Liver (tissue), 9 donors: ENCODE measurements around the gene ISM2. TPM values are rescaled to one million over a fixed set of nuclear protein-coding genes. Genes with fewer than 3 reads are reported as not detected.
A peak's percentile ranks its signal among the peaks of the same experiment; 100 is the strongest.
"Not testable (repeated sequence)": the region's sequence is repeated elsewhere in the genome, so short reads cannot be mapped to it uniquely, and the experiment has no call there.

Experiments
- DNase-seq: peaks from one replicate; pipeline ENCODE4 v3.0.0-alpha.2; 2017; ENCODE audit warnings: low spot score
- H3K27ac ChIP-seq, 2 donors: one replicate each; pipeline ENCODE4 v1.7.0; 2013; ENCODE audit warnings: inconsistent platforms in 2 of 2, low read length in 2 of 2, control low read depth in 1 of 2, low read depth in 1 of 2, mild to moderate bottlenecking in 1 of 2
- H3K27me3 ChIP-seq, 4 donors: one replicate each; pipeline versions ENCODE4 v1.6.1 to v1.7.0; 2013; ENCODE audit warnings: low read length in 3 of 4, inconsistent platforms in 1 of 4, mild to moderate bottlenecking in 1 of 4, moderate library complexity in 1 of 4; ENCODE audit not compliant: control insufficient read depth in 4 of 4, insufficient read depth in 4 of 4
- H3K36me3 ChIP-seq, 4 donors: one replicate each; pipeline versions ENCODE4 v1.6.1 to v1.7.0; 2013; ENCODE audit warnings: low read length in 3 of 4, mild to moderate bottlenecking in 3 of 4, low read depth in 1 of 4, moderate library complexity in 1 of 4; ENCODE audit not compliant: control insufficient read depth in 4 of 4, insufficient read depth in 3 of 4
- H3K4me1 ChIP-seq, 4 donors: one replicate each; pipeline versions ENCODE4 v1.6.1 to v1.7.0; 2013; ENCODE audit warnings: low read length in 3 of 4, mild to moderate bottlenecking in 3 of 4, moderate library complexity in 1 of 4; ENCODE audit not compliant: control insufficient read depth in 4 of 4, insufficient read depth in 4 of 4
- H3K4me3 ChIP-seq, 3 donors: one replicate each; pipeline versions ENCODE4 v1.6.1 to v1.7.0; 2013; ENCODE audit warnings: low read length in 3 of 3, control low read depth in 1 of 3, low read depth in 1 of 3, mild to moderate bottlenecking in 1 of 3
- H3K9ac ChIP-seq, 2 donors: one replicate each; pipeline ENCODE4 v1.7.0; 2013; ENCODE audit warnings: low read length in 2 of 2, mild to moderate bottlenecking in 2 of 2, moderate library complexity in 2 of 2, control low read depth in 1 of 2, low read depth in 1 of 2
- H3K9me3 ChIP-seq, 4 donors: one replicate each; pipeline versions ENCODE4 v1.6.1 to v1.7.0; 2013; ENCODE audit warnings: low read length in 3 of 4; ENCODE audit not compliant: control insufficient read depth in 4 of 4
- EGR1 ChIP-seq, 2 donors: IDR thresholded peaks; 2 replicates each; pipeline ENCODE4 v1.6.1; 2016 to 2018; ENCODE audit warnings: antibody characterized with exemption in 2 of 2, low read depth in 2 of 2
- FOXA1 ChIP-seq: IDR thresholded peaks from 2 replicates; pipeline ENCODE4 v1.6.1; 2016; ENCODE audit warnings: antibody characterized with exemption
- FOXA2 ChIP-seq: IDR thresholded peaks from 2 replicates; pipeline ENCODE4 v1.6.1; 2016; ENCODE audit warnings: antibody characterized with exemption
- GABPA ChIP-seq, 2 donors: IDR thresholded peaks in 1 of 2; conservative IDR thresholded peaks in 1 of 2; 2 replicates each; pipeline ENCODE4 v1.6.1; 2016; ENCODE audit warnings: antibody characterized with exemption in 2 of 2, mild to moderate bottlenecking in 1 of 2, moderate library complexity in 1 of 2
- HNF4A ChIP-seq, 2 donors: conservative IDR thresholded peaks; 2 replicates each; pipeline ENCODE4 v1.6.1; 2016; ENCODE audit warnings: antibody characterized with exemption in 2 of 2, mild to moderate bottlenecking in 2 of 2
- HNF4G ChIP-seq: IDR thresholded peaks from 2 replicates; pipeline ENCODE4 v1.6.1; 2016; ENCODE audit warnings: antibody characterized with exemption
- JUND ChIP-seq, 2 donors: IDR thresholded peaks; 2 replicates each; pipeline ENCODE4 v1.6.1; 2016; ENCODE audit warnings: antibody characterized with exemption in 2 of 2
- MAX ChIP-seq: IDR thresholded peaks from 2 replicates; pipeline ENCODE4 v1.6.1; 2016; ENCODE audit warnings: antibody characterized with exemption
- NR2F2 ChIP-seq: IDR thresholded peaks from 2 replicates; pipeline ENCODE4 v1.6.1; 2016; ENCODE audit warnings: antibody characterized with exemption
- RAD21 ChIP-seq, 2 donors: IDR thresholded peaks; 2 replicates each; pipeline ENCODE4 v1.6.1; 2016; ENCODE audit warnings: antibody characterized with exemption in 2 of 2, mild to moderate bottlenecking in 2 of 2
- REST ChIP-seq: IDR thresholded peaks from 2 replicates; pipeline ENCODE4 v1.6.1; 2016; ENCODE audit warnings: antibody characterized with exemption, mild to moderate bottlenecking
- RXRA ChIP-seq, 2 donors: IDR thresholded peaks; 2 replicates each; pipeline ENCODE4 v1.6.1; 2017 to 2018; ENCODE audit warnings: antibody characterized with exemption in 2 of 2, mild to moderate bottlenecking in 1 of 2
- SP1 ChIP-seq: IDR thresholded peaks from 2 replicates; pipeline ENCODE4 v1.6.1; 2018; ENCODE audit warnings: antibody characterized with exemption, mild to moderate bottlenecking
- TAF1 ChIP-seq: conservative IDR thresholded peaks from 2 replicates; pipeline ENCODE4 v1.6.1; 2016; ENCODE audit warnings: antibody characterized with exemption, mild to moderate bottlenecking
- YY1 ChIP-seq: IDR thresholded peaks from 2 replicates; pipeline ENCODE4 v1.6.1; 2016; ENCODE audit warnings: antibody characterized with exemption, mild to moderate bottlenecking
- ZBTB33 ChIP-seq: IDR thresholded peaks from 2 replicates; pipeline ENCODE4 v1.6.1; 2016; ENCODE audit warnings: antibody characterized with exemption
- WGBS: extraction: QIAGEN DNeasy Blood & Tissue Kit; methylation state at CpG from one replicate; pipeline ENCODE4 v1.1.7; 2013; 5-methylcytosine and 5-hydroxymethylcytosine counted together
- polyA plus RNA-seq, 2 donors: library from polyadenylated mRNA; stranded (reverse) in 1 of 2; unstranded in 1 of 2; fragments of 200-250 nt in 1 of 2; fragments of >200 nt in 1 of 2; fragmentation: Nextera tagmentation in 1 of 2; extraction: Ambion mirVana in 1 of 2; gene quantifications; one replicate each; pipeline versions ENCODE4 v1.2.1 to v1.2.3, GENCODE V29; 2013 to 2015
- total RNA-seq, 2 donors: library from RNA; depleted of rRNA; stranded (reverse); fragments of >200 nt; gene quantifications; one replicate each; pipeline ENCODE4 v1.2.3, GENCODE V29; 2014
- TF ChIP-seq, protein P1 (sequence below): IDR thresholded peaks from 2 replicates; pipeline ENCODE4 v1.6.1; 2016; ENCODE audit warnings: antibody characterized with exemption
- TF ChIP-seq, protein P2 (sequence below): fragments of 150-350 bp; IDR thresholded peaks from 2 replicates; pipeline ENCODE4 v1.5.1; 2017; ENCODE audit warnings: improper control_type of control experiment, low read depth, low read length; ENCODE audit not compliant: missing input control
- donor health status: healthy.
- donor health status: healthy.
- donor health status: healthy.
- donor health status: healthy.
- donor health status: healthy.

Gene ISM2
- total RNA-seq: not detected
- polyA plus RNA-seq: not detected

DNA sequence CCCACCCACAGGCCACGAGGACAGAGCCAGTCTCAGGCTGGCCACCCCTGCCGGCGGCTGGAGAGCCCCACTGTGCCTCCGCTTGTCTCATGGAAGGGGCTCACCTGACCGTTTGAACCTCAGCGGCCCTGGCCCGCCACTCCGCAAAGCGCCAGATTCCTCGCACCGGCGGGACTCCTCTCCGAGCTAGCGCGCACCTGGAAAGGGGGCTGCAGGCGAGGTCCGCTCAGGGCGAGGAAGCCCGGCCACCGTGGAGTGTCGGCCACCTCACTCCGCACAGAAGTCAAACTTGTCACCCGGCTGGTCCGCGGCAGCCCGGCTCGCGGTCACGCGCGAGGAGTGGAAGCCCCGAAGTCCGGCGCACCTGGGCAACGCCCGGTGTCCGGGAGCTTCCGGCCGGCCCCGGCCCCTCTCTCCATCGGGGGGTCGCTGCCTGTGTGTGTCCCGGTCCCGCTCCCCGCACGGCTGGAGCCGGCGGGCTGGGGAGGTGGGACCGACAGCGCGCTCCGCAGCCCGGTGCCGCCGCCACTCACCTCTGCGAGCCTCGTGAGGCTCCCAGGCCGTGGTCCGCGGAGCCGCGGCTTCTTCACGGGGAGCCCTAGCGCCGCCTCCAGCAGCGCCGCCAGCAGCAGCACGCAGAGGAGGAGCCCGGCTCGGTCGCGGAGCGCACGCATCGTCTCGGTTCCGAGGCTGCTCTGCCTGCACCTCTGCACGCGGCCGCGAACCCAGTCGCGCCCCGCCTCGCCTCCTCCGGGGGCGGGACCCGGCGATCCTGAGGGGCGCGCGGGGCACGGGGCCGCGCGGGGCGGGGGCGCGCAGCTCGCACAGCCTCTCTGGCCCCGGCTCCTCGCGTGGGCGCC is at the start of gene ISM2:
Gene ISM2 (minus strand): TSS at position 697 of the 860 bp plus-strand sequence. CDS start 23 bp downstream, at position 674.
- Histone ChIP-seq H3K27me3 (peaks cover 2 to 17% (median 5%) of the 10 kb centered on the region in 4 donors), H3K9me3 (peaks cover 0 to 4% (median 0%) of the 10 kb centered on the region in 4 donors), H3K4me1 (peaks cover 7 to 15% (median 14%) of the 10 kb centered on the region in 4 donors), H3K4me3 (peak within 1 kb of the TSS in 2 of 3 donors; percentile 31 to 61), H3K27ac (no peak within 1 kb of the TSS), H3K9ac (no peak within 1 kb of the TSS), H3K36me3 (no peaks in the 10 kb centered on the region)
- DNase-seq: no peak
- WGBS: 3% methylated on average over 104 of the region's 104 CpGs
- TF ChIP-seq EGR1 (IDR thresholded peaks at IDR 0.05; ENCODE audit: low read depth in 2 of 2) (no peak), NR2F2 (no peak), GABPA (IDR thresholded peaks at IDR 0.05 in 1 of 2, conservative IDR thresholded peaks at IDR 0.05 in 1 of 2) (no peak), FOXA2 (no peak), YY1 (no peak)
- TF ChIP-seq, protein P1, sequence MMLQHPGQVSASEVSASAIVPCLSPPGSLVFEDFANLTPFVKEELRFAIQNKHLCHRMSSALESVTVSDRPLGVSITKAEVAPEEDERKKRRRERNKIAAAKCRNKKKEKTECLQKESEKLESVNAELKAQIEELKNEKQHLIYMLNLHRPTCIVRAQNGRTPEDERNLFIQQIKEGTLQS: no peak

DNA sequence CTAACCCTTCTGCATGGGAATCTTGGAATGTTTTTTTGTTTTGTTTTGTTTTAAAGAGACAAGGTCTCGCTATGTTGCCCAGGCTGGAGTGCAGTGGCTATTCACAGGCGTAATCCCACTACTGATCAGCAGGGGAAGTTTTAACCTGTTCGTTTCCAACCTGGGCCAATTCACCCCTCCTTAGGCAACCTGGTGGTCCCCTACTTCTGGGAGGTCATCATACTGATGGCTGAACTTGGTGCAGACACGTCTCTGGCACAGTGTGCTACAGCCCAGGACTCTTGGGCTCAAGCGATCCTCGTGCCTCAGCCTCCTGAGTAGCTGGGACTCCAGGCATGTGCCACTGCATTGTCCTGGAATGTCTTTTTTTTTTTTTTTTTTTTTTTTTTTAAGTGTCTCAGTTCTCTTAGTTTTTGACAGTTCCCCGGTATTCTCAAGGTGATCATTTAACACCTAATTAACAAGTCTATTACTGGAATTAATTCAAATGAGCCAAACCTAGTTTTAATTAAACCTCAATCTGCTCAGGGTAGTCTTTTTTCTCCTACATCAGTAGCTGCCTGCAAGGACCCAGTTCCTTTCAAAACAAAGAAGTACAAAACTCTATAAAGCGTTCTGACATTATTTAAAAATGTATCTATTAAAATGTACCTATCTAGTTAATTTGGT is 49.0 kb upstream of the ISM2 start:
- 94% methylated on average over 8 of the region's 8 CpGs for WGBS
- no peak overlapping the region for H3K27ac ChIP-seq
- DNase-seq: no peak
- no peaks in the 10 kb centered on the region for H3K9me3 ChIP-seq
- H3K4me1 ChIP-seq: no peaks in the 10 kb centered on the region
- H3K27me3 ChIP-seq: no peaks in the 10 kb centered on the region
- no peak overlapping the region for H3K4me3 ChIP-seq
- peaks cover 0 to 18% (median 6%) of the 10 kb centered on the region in 4 donors for H3K36me3 ChIP-seq
- no peak overlapping the region for H3K9ac ChIP-seq
- TF ChIP-seq MAX (no peak), YY1 (no peak), RAD21 (IDR thresholded peaks at IDR 0.05) (no peak), JUND (IDR thresholded peaks at IDR 0.05) (no peak), FOXA2 (no peak), TAF1 (no peak), NR2F2 (no peak), HNF4G (no peak), SP1 (no peak), EGR1 (IDR thresholded peaks at IDR 0.05; ENCODE audit: low read depth in 2 of 2) (no peak), ZBTB33 (no peak), FOXA1 (no peak), GABPA (IDR thresholded peaks at IDR 0.05 in 1 of 2, conservative IDR thresholded peaks at IDR 0.05 in 1 of 2) (no peak), HNF4A (conservative IDR thresholded peaks at IDR 0.05) (no peak), REST (no peak), RXRA (IDR thresholded peaks at IDR 0.05) (no peak)
- TF ChIP-seq, protein P2, sequence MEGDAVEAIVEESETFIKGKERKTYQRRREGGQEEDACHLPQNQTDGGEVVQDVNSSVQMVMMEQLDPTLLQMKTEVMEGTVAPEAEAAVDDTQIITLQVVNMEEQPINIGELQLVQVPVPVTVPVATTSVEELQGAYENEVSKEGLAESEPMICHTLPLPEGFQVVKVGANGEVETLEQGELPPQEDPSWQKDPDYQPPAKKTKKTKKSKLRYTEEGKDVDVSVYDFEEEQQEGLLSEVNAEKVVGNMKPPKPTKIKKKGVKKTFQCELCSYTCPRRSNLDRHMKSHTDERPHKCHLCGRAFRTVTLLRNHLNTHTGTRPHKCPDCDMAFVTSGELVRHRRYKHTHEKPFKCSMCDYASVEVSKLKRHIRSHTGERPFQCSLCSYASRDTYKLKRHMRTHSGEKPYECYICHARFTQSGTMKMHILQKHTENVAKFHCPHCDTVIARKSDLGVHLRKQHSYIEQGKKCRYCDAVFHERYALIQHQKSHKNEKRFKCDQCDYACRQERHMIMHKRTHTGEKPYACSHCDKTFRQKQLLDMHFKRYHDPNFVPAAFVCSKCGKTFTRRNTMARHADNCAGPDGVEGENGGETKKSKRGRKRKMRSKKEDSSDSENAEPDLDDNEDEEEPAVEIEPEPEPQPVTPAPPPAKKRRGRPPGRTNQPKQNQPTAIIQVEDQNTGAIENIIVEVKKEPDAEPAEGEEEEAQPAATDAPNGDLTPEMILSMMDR: no peak
- TF ChIP-seq, protein P1: no peak

GRCh38 chr14:77545171-77545570 is 46.6 kb upstream of the ISM2 start:
- 98% methylated on average over 11 of the region's 11 CpGs for WGBS
- not testable (repeated sequence) for H3K27me3 ChIP-seq, DNase-seq, H3K9me3 ChIP-seq, H3K27ac ChIP-seq, H3K4me3 ChIP-seq, H3K4me1 ChIP-seq, H3K9ac ChIP-seq
- H3K36me3 ChIP-seq: peaks cover 0 to 12% (median 3%) of the 10 kb centered on the region in 4 donors
